Skin epidermis (tissue), 12 donors: ENCODE measurements around the gene TMEM150B.
A peak's percentile ranks its signal among the peaks of the same experiment; 100 is the strongest.
"Not testable (repeated sequence)": the region's sequence is repeated elsewhere in the genome, so short reads cannot be mapped to it uniquely, and the experiment has no call there.

Source experiments
- H3K27ac ChIP-seq, 21 experiments: fragments of 200-600 bp; sonication (generic) in 11 of 21; one replicate each; pipeline ENCODE4 v1.5.0; 2020; ENCODE audit warnings: mild to moderate bottlenecking in 3 of 21, inconsistent platforms in 2 of 21, moderate library complexity in 2 of 21
- H3K4me3 ChIP-seq, 7 experiments: fragments of 200-600 bp; sonication (generic) in 2 of 7; one replicate each; pipeline ENCODE4 v1.5.0; 2020; ENCODE audit warnings: inconsistent platforms in 2 of 7, mild to moderate bottlenecking in 2 of 7, moderate library complexity in 1 of 7

Gene TMEM150B

GRCh38 chr19:55341171-55341588 lies 16.0 kb upstream of the TMEM150B start:
- Histone ChIP-seq H3K4me3 (peak overlapping the region; percentile 49 to 88 (median 74)), H3K27ac (peak overlapping the region in 16 of 21 experiments; percentile 91 to 99 (median 95))

- Histone ChIP-seq H3K4me3 (peak overlapping the region; percentile 49 to 88 (median 74)), H3K27ac (peak overlapping the region in 20 of 21 experiments; percentile 74 to 99 (median 95))
Measured at GRCh38 chr19:55340784-55341147, 15.6 kb upstream of the TMEM150B start.

- H3K4me3 ChIP-seq: peak overlapping the region; percentile 49 to 88 (median 74)
- H3K27ac ChIP-seq: peak overlapping the region; percentile 74 to 99 (median 95)
Measured at GRCh38 chr19:55339889-55340783, 15.0 kb upstream of the TMEM150B start.

- H3K27ac ChIP-seq: peak within 1 kb of the TSS; percentile 77 to 99 (median 96)
Measured at GRCh38 chr19:55339105-55339888, 14.2 kb upstream of the TMEM150B start, which contains the start of gene KMT5C. Gene KMT5C, plus strand, starts transcription at chr19:55339876. Its CDS starts 2,061 bp downstream, at chr19:55341937.

GRCh38 chr19:55336101-55336500 lies 11.0 kb upstream of the TMEM150B start:
- H3K27ac ChIP-seq: peak overlapping the region in 1 of 21 experiments; percentile 25
- H3K4me3 ChIP-seq: no peak overlapping the region

More at GRCh38 chr19:55339105-55339888, 14.2 kb upstream of the TMEM150B start, which contains the start of gene KMT5C:
- peak within 1 kb of the TSS; percentile 49 to 88 (median 74) for H3K4me3 ChIP-seq

- Histone ChIP-seq H3K4me3 (no peak overlapping the region), H3K27ac (no peak overlapping the region)
Measured at GRCh38 chr19:55333870-55334269, 8.7 kb upstream of the TMEM150B start.

- H3K27ac ChIP-seq, H3K4me3 ChIP-seq: not testable (repeated sequence)
Measured at GRCh38 chr19:55329791-55330190, 4.7 kb upstream of the TMEM150B start.

- not testable (repeated sequence) for H3K27ac ChIP-seq, H3K4me3 ChIP-seq
Measured at GRCh38 chr19:55328774-55329318, 3.7 kb upstream of the TMEM150B start.

GRCh38 chr19:55324662-55325061 lies 479 bp downstream of the TMEM150B start:
- no peak overlapping the region for H3K4me3 ChIP-seq
- peak overlapping the region in 3 of 21 experiments; percentile 50 to 56 (median 51) for H3K27ac ChIP-seq

- no peak overlapping the region for H3K27ac ChIP-seq
- no peak overlapping the region for H3K4me3 ChIP-seq
Measured at GRCh38 chr19:55322204-55322885, 2.8 kb downstream of the TMEM150B start.

GRCh38 chr19:55321466-55322137 lies 3.5 kb downstream of the TMEM150B start:
- Histone ChIP-seq H3K27ac (peak overlapping the region in 1 of 21 experiments; percentile 24), H3K4me3 (no peak overlapping the region)

GRCh38 chr19:55320844-55321419 lies 4.2 kb downstream of the TMEM150B start:
- Histone ChIP-seq H3K27ac (no peak overlapping the region), H3K4me3 (no peak overlapping the region)

- Histone ChIP-seq H3K4me3 (no peak overlapping the region), H3K27ac (no peak overlapping the region)
Measured at GRCh38 chr19:55319785-55320184, 5.4 kb downstream of the TMEM150B start.

- no peak overlapping the region for H3K4me3 ChIP-seq
- H3K27ac ChIP-seq: no peak overlapping the region
Measured at GRCh38 chr19:55316646-55317045, 8.5 kb downstream of the TMEM150B start.

GRCh38 chr19:55315956-55316525 lies 9.1 kb downstream of the TMEM150B start:
- Histone ChIP-seq H3K4me3 (no peak overlapping the region), H3K27ac (no peak overlapping the region)

- Histone ChIP-seq H3K27ac (no peak overlapping the region), H3K4me3 (no peak overlapping the region)
Measured at GRCh38 chr19:55314396-55314795, 10.7 kb downstream of the TMEM150B start.

- H3K27ac ChIP-seq: no peak overlapping the region
- H3K4me3 ChIP-seq: no peak overlapping the region
Measured at GRCh38 chr19:55312621-55313512, 12.3 kb downstream of the TMEM150B start.
